ENCODE results near the gene CD163L1.

CD163L1 gene

DNA sequence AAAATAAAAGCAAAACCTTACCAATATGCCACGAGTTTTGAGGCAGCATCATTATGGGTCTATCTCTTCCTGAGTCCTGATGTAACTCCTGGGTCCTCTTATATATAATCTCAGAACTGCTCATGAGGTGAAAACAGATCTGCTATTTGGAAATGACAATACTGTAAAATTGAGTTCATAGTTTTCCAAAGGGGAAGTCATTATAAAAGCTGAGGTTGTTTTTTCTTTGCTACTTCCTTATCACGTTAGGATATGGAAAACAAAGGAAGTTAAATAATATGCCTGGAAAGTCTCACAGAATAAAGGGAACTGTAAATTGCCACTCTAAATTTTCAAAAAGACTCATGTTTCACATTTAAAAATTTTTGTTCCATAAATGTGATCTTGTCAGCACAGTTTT, at the start of gene CD163L1:
CD163L1 (minus strand) TSS at position 78 of the 400 bp plus-strand sequence; CDS start at position 52, 26 bp downstream.
- TF ChIP-seq CTCF (IDR thresholded peaks at IDR 0.05) = no peak
- TF ChIP-seq ZFX (IDR thresholded peaks at IDR 0.05; ENCODE audit: borderline replicate concordance) = no peak
- H3K27ac ChIP-seq = no peak within 1 kb of the TSS

- TF ChIP-seq CTCF (IDR thresholded peaks at IDR 0.05) = no peak
- no peak for TF ChIP-seq ZFX (IDR thresholded peaks at IDR 0.05; ENCODE audit: borderline replicate concordance)
- no peak overlapping the region for H3K27ac ChIP-seq
Observed at GRCh38 chr12:7493006-7493405, 49.1 kb upstream of the CD163L1 start.

GRCh38 chr12:7486512-7486911, 42.6 kb upstream of the CD163L1 start:
- TF ChIP-seq ZFX (IDR thresholded peaks at IDR 0.05; ENCODE audit: borderline replicate concordance) (no peak), CTCF (IDR thresholded peaks at IDR 0.05) (no peak)
- no peak overlapping the region for H3K27ac ChIP-seq

GRCh38 chr12:7485095-7485494, 41.1 kb upstream of the CD163L1 start:
- no peak overlapping the region for H3K27ac ChIP-seq
- no peak for TF ChIP-seq CTCF (IDR thresholded peaks at IDR 0.05)
- no peak for TF ChIP-seq ZFX (IDR thresholded peaks at IDR 0.05; ENCODE audit: borderline replicate concordance)

DNA sequence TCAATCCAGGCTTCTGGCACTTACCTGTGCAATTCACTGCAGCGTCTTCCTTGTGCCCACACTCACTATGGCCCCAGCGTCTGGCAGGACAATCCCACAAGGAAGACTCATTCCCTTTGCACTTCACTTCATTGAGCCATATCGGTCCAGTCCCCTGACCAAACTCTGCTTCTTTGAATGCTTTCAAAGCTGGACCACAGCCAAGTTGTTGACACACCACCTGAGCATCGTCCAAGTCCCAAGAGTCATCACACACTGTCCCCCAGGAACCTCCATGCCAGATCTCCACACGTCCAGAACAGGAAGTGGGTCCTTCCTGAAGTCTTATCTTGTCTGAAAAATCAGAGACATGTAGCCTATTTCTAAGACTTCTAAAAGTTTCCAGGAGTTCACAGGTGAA, 39.4 kb upstream of the CD163L1 start:
- TF ChIP-seq ZFX (IDR thresholded peaks at IDR 0.05; ENCODE audit: borderline replicate concordance) = no peak
- no peak for TF ChIP-seq CTCF (IDR thresholded peaks at IDR 0.05)
- H3K27ac ChIP-seq = no peak overlapping the region

GRCh38 chr12:7479771-7480170, 35.8 kb upstream of the CD163L1 start:
- no peak for TF ChIP-seq CTCF (IDR thresholded peaks at IDR 0.05)
- no peak for TF ChIP-seq ZFX (IDR thresholded peaks at IDR 0.05; ENCODE audit: borderline replicate concordance)
- no peak overlapping the region for H3K27ac ChIP-seq

DNA sequence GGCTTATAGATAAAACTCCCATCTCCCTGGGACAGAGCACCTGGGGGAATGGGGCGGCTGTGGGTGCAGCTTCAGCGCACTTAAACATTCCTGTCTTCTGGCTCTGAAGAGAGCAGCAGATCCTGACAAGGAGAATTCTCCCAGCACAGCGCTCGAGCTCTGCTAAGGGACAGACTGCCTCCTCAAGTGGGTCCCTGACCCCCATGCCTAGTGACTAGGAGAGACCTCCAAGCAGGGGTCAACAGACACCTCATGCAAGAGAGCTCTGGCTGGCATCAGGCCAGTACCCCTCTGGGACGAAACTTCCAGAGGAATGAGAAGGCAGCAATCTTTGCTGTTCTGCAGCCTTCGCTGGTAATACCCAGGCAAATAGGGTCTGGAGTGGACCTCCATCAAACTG, 28.1 kb upstream of the CD163L1 start:
- no peak overlapping the region for H3K27ac ChIP-seq
- TF ChIP-seq ZFX (IDR thresholded peaks at IDR 0.05; ENCODE audit: borderline replicate concordance) = no peak
- TF ChIP-seq CTCF (IDR thresholded peaks at IDR 0.05) = no peak

Measured in 22Rv1 (cell line).